Nephron progenitor cell (in vitro differentiated cells): ENCODE measurements around the gene ELL2.
A peak's percentile ranks its signal among the peaks of the same experiment; 100 is the strongest.

ENCODE experiments used
- DNase-seq: peaks from one replicate; pipeline ENCODE4 v3.0.0; 2021
- H3K27ac Mint-ChIP-seq: 2 replicates; pipeline ENCODE4 v1.8.0; 2021; ENCODE audit warnings: mild to moderate bottlenecking, moderate library complexity, mixed read lengths
- H3K27me3 Mint-ChIP-seq: 2 replicates; pipeline ENCODE4 v1.8.0; 2021; ENCODE audit warnings: mild to moderate bottlenecking, low read depth, mixed read lengths; ENCODE audit not compliant: poor library complexity
- H3K36me3 Mint-ChIP-seq: 2 replicates; pipeline ENCODE4 v1.8.0; 2021; ENCODE audit warnings: low read depth, mixed read lengths
- H3K4me1 Mint-ChIP-seq: 2 replicates; pipeline ENCODE4 v1.8.0; 2021; ENCODE audit warnings: mixed read lengths
- H3K4me3 Mint-ChIP-seq: 2 replicates; pipeline ENCODE4 v1.8.0; 2021; ENCODE audit warnings: mild to moderate bottlenecking, moderate library complexity, mixed read lengths
- H3K9me3 Mint-ChIP-seq: 2 replicates; pipeline ENCODE4 v1.8.0; 2021; ENCODE audit warnings: mild to moderate bottlenecking, moderate library complexity, mixed read lengths
- CTCF ChIP-seq: fragments of 200-600 bp; sonication (generic); IDR thresholded peaks from 2 replicates; pipeline ENCODE4 v1.5.0; 2021; ENCODE audit warnings: antibody characterized with exemption

Gene ELL2

GRCh38 chr5:95925378-95925744 lies 36.3 kb downstream of the ELL2 start:
- DNase-seq, result no peak
- Mint-ChIP-seq H3K36me3 (peaks cover 20% of the 10 kb centered on the region), H3K9me3 (no peaks in the 10 kb centered on the region), H3K27me3 (no peaks in the 10 kb centered on the region), H3K27ac (no peak overlapping the region), H3K4me1 (peaks cover 53% of the 10 kb centered on the region), H3K4me3 (no peak overlapping the region)
- TF ChIP-seq CTCF, result no peak

GRCh38 chr5:95924720-95925377 lies 36.8 kb downstream of the ELL2 start:
- Mint-ChIP-seq H3K4me3 (no peak overlapping the region), H3K27me3 (no peaks in the 10 kb centered on the region), H3K36me3 (peaks cover 20% of the 10 kb centered on the region), H3K4me1 (peaks cover 48% of the 10 kb centered on the region), H3K9me3 (no peaks in the 10 kb centered on the region), H3K27ac (no peak overlapping the region)
- no peak for TF ChIP-seq CTCF
- DNase-seq, result no peak

GRCh38 chr5:95923918-95924544 lies 37.6 kb downstream of the ELL2 start:
- no peak for DNase-seq
- H3K4me3 Mint-ChIP-seq, result no peak overlapping the region
- no peaks in the 10 kb centered on the region for H3K9me3 Mint-ChIP-seq
- H3K27ac Mint-ChIP-seq, result no peak overlapping the region
- H3K36me3 Mint-ChIP-seq, result peaks cover 20% of the 10 kb centered on the region
- no peak for TF ChIP-seq CTCF
- H3K27me3 Mint-ChIP-seq, result no peaks in the 10 kb centered on the region
- peaks cover 39% of the 10 kb centered on the region for H3K4me1 Mint-ChIP-seq

DNA sequence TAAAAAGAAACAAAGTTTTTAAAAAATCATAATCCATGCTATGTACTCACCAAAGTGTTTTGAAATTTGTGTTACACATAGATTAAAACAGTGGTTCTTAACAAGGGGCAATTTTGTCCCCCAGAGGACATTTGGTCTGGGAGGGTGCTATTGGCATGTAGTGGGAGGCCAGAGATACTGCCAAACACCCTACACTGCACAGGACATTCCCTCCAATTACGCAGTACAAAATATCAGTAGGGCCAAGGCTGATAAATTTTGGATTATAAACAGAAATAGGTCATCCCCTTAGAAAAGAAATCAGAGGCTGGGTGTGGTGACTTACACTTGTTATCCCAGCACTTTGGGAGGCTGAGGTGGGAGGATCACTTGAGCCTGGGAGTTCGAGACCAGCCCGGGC lies 38.9 kb downstream of the ELL2 start:
- no peak overlapping the region for H3K4me3 Mint-ChIP-seq
- TF ChIP-seq CTCF, result no peak
- peaks cover 15% of the 10 kb centered on the region for H3K36me3 Mint-ChIP-seq
- no peak overlapping the region for H3K27ac Mint-ChIP-seq
- peaks cover 37% of the 10 kb centered on the region for H3K4me1 Mint-ChIP-seq
- no peak for DNase-seq
- H3K9me3 Mint-ChIP-seq, result no peaks in the 10 kb centered on the region
- no peaks in the 10 kb centered on the region for H3K27me3 Mint-ChIP-seq

GRCh38 chr5:95921501-95921900 lies 40.1 kb downstream of the ELL2 start:
- Mint-ChIP-seq H3K27me3 (no peaks in the 10 kb centered on the region), H3K9me3 (no peaks in the 10 kb centered on the region), H3K36me3 (peaks cover 21% of the 10 kb centered on the region), H3K27ac (no peak overlapping the region), H3K4me3 (no peak overlapping the region), H3K4me1 (peaks cover 48% of the 10 kb centered on the region)
- TF ChIP-seq CTCF, result no peak
- no peak for DNase-seq

DNA sequence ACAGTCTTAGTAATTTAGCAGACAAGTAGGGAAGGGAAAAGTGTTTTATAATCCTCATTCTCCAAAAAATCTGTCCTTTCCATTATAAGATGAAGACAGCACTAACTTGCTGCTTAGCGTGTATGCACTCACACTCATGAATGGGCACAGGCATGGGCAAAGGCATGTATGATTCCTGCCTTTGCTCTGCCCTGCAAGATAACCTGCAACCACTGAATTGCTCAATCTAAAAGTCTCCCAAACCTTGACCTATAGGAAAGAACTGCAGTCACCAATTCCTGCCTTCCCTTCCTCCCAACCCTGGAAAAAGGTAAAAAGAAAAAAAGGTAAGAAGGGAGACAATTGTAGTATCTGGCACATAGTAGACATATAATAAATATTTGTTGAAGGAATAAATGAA lies 40.8 kb downstream of the ELL2 start:
- TF ChIP-seq CTCF, result no peak
- Mint-ChIP-seq H3K36me3 (peaks cover 28% of the 10 kb centered on the region), H3K27ac (peak overlapping the region; percentile 18), H3K27me3 (no peaks in the 10 kb centered on the region), H3K4me3 (no peak overlapping the region), H3K4me1 (peaks cover 55% of the 10 kb centered on the region), H3K9me3 (no peaks in the 10 kb centered on the region)
- DNase-seq, result no peak
